ENCODE data around the gene PCDH10. TPM values are rescaled to one million over a fixed set of nuclear protein-coding genes. Genes with fewer than 3 reads are reported as not detected.

Gene PCDH10
- total and polyA plus RNA-seq, 2 of the 8 experiments (the other 6 are each of a cell fraction or from before 2014, with no cell fraction given) = 2.2 to 10.0 TPM

GRCh38 chr4:133186845-133187244 lies 37.8 kb downstream of the PCDH10 start (continued):
- TF ChIP-seq CHD7 (IDR thresholded peaks at IDR 0.05; ENCODE audit: insufficient replicate concordance, low read length) (no peak), SP2 (IDR thresholded peaks at IDR 0.05; ENCODE audit: low read length) (no peak), POLR2A (IDR thresholded peaks at IDR 0.05; ENCODE audit: control extremely low read depth in 1 of 2, low read depth in 2 of 2, low read length in 2 of 2) (no peak), EGR1 (IDR thresholded peaks at IDR 0.05; ENCODE audit: borderline replicate concordance, low read depth, low read length) (no peak), RXRA (IDR thresholded peaks at IDR 0.05; ENCODE audit: insufficient read depth, low read depth, low read length) (no peak)

All from H1 (cell line).